PC-3 (cell line): ENCODE data around the gene LINGO4.
"Not testable (repeated sequence)": the region's sequence is repeated elsewhere in the genome, so short reads cannot be mapped to it uniquely, and the experiment has no call there.

Experiments used
- CTCF ChIP-seq: fragments of 300-600 bp; sonication (generic); conservative IDR thresholded peaks from 2 replicates; pipeline ENCODE4 v1.5.1; 2017; ENCODE audit warnings: antibody characterized with exemption, low read depth, mild to moderate bottlenecking, low read length
- EZH2 ChIP-seq: fragments of 300-600 bp; sonication (generic); IDR thresholded peaks from one replicate; pipeline ENCODE4 v1.6.1; 2017; ENCODE audit warnings: antibody characterized with exemption, mild to moderate bottlenecking, low read length; ENCODE audit not compliant: unreplicated experiment
- EZH2phosphoT487 ChIP-seq: fragments of 300-600 bp; sonication (generic); IDR thresholded peaks from 2 replicates; pipeline ENCODE4 v1.6.1; 2018; ENCODE audit warnings: mild to moderate bottlenecking, antibody characterized with exemption, low read length, borderline replicate concordance

- not testable (repeated sequence) for TF ChIP-seq CTCF, EZH2, EZH2phosphoT487
Measured at GRCh38 chr1:151769270-151769669, 35.9 kb downstream of the LINGO4 start.
